ENCODE results near the gene PCMT1. TPM values are rescaled to one million over a fixed set of nuclear protein-coding genes. Genes with fewer than 3 reads are reported as not detected.

Gene PCMT1
- total and polyA plus RNA-seq, 2 of the 13 experiments (the other 11 are each of a cell fraction or from before 2014, with no cell fraction given) = 112 to 169 TPM

DNA sequence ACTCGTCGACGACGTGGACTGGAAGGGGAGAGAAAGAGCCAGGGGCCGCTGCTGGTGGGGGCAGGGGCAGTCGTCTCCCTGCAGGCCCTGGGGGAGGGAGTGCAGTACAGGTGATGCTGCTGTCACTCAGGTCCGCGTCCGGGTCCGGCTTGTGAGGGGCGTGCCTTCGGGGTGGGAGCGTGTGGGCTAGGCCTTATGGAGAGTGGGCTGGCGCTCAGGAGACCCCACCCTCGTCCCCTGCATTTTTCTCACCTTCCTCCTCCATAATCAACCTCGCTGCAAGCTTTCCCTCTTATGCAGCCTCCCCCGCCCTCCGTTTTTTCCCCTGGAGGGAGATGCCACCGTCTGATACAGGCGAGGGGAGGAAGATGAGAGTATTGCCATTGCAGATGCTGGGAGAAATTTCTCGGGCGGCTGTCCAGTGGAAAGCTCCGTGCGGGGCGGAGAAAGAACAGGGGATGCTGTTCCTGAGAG lies 632 bp downstream of the PCMT1 start (continued):
- TF ChIP-seq SMYD3 (CRISPR knock-in tag; IDR thresholded peaks at IDR 0.05) (no peak), XBP1 (CRISPR knock-in tag; IDR thresholded peaks at IDR 0.05) (no peak), ARNTL (CRISPR knock-in tag; IDR thresholded peaks at IDR 0.05) (no peak), MATR3 (CRISPR knock-in tag; IDR thresholded peaks at IDR 0.05) (no peak), SP140L (CRISPR knock-in tag; IDR thresholded peaks at IDR 0.05; ENCODE audit: borderline replicate concordance) (no peak), MEF2D (CRISPR knock-in tag; IDR thresholded peaks at IDR 0.05) (peak; percentile 64; the same call in 1 of the 2 replicates), ZBTB7A (CRISPR knock-in tag; IDR thresholded peaks at IDR 0.05) (peak; percentile 63; the same call in 1 of the 2 replicates), MLLT10 (CRISPR knock-in tag; IDR thresholded peaks at IDR 0.05) (no peak), ZNF703 (CRISPR knock-in tag; IDR thresholded peaks at IDR 0.05; ENCODE audit: borderline replicate concordance) (no peak), YY1 (IDR thresholded peaks at IDR 0.05; ENCODE audit: insufficient read depth, insufficient replicate concordance, low read depth, low read length) (no peak), ZNF143 (CRISPR knock-in tag; IDR thresholded peaks at IDR 0.05) (no peak), IRX3 (CRISPR knock-in tag; IDR thresholded peaks at IDR 0.05; ENCODE audit: borderline replicate concordance, low read depth) (no peak), FOSL2 (CRISPR knock-in tag; IDR thresholded peaks at IDR 0.05) (no peak; the same call in 1 of the 2 replicates), ZNF33A (CRISPR knock-in tag; IDR thresholded peaks at IDR 0.05; ENCODE audit: borderline replicate concordance) (no peak), CHD4 (IDR thresholded peaks at IDR 0.05; ENCODE audit: borderline replicate concordance, low read length) (no peak), ZNF841 (CRISPR knock-in tag; IDR thresholded peaks at IDR 0.05; ENCODE audit: borderline replicate concordance) (no peak)
- TF ChIP-seq, protein P1, sequence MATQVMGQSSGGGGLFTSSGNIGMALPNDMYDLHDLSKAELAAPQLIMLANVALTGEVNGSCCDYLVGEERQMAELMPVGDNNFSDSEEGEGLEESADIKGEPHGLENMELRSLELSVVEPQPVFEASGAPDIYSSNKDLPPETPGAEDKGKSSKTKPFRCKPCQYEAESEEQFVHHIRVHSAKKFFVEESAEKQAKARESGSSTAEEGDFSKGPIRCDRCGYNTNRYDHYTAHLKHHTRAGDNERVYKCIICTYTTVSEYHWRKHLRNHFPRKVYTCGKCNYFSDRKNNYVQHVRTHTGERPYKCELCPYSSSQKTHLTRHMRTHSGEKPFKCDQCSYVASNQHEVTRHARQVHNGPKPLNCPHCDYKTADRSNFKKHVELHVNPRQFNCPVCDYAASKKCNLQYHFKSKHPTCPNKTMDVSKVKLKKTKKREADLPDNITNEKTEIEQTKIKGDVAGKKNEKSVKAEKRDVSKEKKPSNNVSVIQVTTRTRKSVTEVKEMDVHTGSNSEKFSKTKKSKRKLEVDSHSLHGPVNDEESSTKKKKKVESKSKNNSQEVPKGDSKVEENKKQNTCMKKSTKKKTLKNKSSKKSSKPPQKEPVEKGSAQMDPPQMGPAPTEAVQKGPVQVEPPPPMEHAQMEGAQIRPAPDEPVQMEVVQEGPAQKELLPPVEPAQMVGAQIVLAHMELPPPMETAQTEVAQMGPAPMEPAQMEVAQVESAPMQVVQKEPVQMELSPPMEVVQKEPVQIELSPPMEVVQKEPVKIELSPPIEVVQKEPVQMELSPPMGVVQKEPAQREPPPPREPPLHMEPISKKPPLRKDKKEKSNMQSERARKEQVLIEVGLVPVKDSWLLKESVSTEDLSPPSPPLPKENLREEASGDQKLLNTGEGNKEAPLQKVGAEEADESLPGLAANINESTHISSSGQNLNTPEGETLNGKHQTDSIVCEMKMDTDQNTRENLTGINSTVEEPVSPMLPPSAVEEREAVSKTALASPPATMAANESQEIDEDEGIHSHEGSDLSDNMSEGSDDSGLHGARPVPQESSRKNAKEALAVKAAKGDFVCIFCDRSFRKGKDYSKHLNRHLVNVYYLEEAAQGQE (IDR thresholded peaks at IDR 0.05; ENCODE audit: borderline replicate concordance in 1 of 2, low read depth in 1 of 2, low read length in 2 of 2) = peak in 1 of 2 experiments; percentile 49; a peak in 2 of 4 replicates
- TF ChIP-seq, protein P2, sequence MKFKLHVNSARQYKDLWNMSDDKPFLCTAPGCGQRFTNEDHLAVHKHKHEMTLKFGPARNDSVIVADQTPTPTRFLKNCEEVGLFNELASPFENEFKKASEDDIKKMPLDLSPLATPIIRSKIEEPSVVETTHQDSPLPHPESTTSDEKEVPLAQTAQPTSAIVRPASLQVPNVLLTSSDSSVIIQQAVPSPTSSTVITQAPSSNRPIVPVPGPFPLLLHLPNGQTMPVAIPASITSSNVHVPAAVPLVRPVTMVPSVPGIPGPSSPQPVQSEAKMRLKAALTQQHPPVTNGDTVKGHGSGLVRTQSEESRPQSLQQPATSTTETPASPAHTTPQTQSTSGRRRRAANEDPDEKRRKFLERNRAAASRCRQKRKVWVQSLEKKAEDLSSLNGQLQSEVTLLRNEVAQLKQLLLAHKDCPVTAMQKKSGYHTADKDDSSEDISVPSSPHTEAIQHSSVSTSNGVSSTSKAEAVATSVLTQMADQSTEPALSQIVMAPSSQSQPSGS (CRISPR knock-in tag; IDR thresholded peaks at IDR 0.05) = no peak
- TF ChIP-seq, protein P3, sequence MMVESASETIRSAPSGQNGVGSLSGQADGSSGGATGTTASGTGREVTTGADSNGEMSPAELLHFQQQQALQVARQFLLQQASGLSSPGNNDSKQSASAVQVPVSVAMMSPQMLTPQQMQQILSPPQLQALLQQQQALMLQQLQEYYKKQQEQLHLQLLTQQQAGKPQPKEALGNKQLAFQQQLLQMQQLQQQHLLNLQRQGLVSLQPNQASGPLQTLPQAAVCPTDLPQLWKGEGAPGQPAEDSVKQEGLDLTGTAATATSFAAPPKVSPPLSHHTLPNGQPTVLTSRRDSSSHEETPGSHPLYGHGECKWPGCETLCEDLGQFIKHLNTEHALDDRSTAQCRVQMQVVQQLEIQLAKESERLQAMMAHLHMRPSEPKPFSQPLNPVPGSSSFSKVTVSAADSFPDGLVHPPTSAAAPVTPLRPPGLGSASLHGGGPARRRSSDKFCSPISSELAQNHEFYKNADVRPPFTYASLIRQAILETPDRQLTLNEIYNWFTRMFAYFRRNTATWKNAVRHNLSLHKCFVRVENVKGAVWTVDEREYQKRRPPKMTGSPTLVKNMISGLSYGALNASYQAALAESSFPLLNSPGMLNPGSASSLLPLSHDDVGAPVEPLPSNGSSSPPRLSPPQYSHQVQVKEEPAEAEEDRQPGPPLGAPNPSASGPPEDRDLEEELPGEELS (CRISPR knock-in tag; IDR thresholded peaks at IDR 0.05) = no peak
- TF ChIP-seq, protein P4, sequence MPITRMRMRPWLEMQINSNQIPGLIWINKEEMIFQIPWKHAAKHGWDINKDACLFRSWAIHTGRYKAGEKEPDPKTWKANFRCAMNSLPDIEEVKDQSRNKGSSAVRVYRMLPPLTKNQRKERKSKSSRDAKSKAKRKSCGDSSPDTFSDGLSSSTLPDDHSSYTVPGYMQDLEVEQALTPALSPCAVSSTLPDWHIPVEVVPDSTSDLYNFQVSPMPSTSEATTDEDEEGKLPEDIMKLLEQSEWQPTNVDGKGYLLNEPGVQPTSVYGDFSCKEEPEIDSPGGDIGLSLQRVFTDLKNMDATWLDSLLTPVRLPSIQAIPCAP (CRISPR knock-in tag; IDR thresholded peaks at IDR 0.05; ENCODE audit: low read depth) = no peak
- TF ChIP-seq, protein P5, sequence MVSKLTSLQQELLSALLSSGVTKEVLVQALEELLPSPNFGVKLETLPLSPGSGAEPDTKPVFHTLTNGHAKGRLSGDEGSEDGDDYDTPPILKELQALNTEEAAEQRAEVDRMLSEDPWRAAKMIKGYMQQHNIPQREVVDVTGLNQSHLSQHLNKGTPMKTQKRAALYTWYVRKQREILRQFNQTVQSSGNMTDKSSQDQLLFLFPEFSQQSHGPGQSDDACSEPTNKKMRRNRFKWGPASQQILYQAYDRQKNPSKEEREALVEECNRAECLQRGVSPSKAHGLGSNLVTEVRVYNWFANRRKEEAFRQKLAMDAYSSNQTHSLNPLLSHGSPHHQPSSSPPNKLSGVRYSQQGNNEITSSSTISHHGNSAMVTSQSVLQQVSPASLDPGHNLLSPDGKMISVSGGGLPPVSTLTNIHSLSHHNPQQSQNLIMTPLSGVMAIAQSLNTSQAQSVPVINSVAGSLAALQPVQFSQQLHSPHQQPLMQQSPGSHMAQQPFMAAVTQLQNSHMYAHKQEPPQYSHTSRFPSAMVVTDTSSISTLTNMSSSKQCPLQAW (CRISPR knock-in tag; IDR thresholded peaks at IDR 0.05) = peak; percentile 92
